GM21515 (cell line): ENCODE measurements around the gene AMY2B.
A peak's percentile ranks its signal among the peaks of the same experiment; 100 is the strongest.
"Not testable (repeated sequence)": the region's sequence is repeated elsewhere in the genome, so short reads cannot be mapped to it uniquely, and the experiment has no call there.

Experiments
- ATAC-seq: cut with Tn5 transposase; IDR thresholded peaks from one replicate; pipeline ENCODE4 v1.9.1; 2021; ENCODE audit not compliant: unreplicated experiment

AMY2B gene

GRCh38 chr1:103571289-103571688, at the start of gene AMY2B:
Gene AMY2B (plus strand): TSS chr1:103571589. CDS start chr1:103571603, 14 bp downstream.
- ATAC-seq: not testable (repeated sequence)

- ATAC-seq: no peak
Measured at GRCh38 chr1:103523346-103523745, 48.0 kb upstream of the AMY2B start.

- ATAC-seq: peak; percentile 47
Measured at GRCh38 chr1:103525114-103525606, 46.2 kb upstream of the AMY2B start.

DNA sequence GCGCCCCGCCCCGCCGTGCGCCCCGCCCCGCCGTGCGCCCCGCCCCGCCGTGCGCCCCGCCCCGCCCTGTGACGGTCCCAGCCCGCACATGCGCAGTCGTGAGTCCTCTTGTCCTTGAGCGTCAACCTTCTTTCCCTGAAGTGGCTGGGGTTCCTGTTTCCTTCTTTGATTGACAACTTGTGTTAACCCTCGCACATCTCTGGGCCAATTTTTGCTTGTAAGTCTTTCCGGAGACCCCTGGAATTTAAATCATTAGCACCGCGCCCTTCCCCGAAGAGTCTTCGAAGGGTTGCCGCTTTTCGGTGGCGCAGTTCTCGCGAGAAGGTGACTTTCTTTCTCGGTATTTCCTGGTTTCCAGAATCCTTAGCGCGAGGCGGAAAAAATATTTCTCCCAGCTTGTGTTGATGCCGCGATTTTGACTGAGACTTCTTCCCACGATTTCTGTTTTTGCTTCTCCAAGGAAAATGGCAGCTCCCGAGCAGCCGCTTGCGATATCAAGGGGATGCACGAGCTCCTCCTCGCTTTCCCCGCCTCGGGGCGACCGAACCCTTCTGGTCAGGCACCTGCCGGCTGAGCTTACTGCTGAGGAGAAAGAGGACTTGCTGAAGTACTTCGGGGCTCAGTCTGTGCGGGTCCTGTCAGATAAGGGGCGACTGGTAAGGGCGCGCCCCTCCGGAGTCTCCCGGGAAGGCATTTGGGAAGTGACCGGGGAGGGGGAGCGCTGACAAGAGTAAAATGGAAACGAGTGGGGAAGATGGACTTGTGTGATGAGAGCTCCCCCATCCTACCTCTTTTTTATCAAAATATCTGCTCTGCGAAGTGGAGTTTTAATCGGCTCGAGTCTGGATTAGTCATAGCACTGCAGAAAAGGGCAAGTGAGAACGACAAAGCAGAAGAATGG, 45.5 kb upstream of the AMY2B start, which contains the start of gene RNPC3:
Gene RNPC3 (plus strand): TSS at position 93 of the 901 bp plus-strand sequence. CDS start 372 bp downstream, at position 465.
- peak; percentile 80 for ATAC-seq

- ATAC-seq: no peak
Measured at GRCh38 chr1:103527331-103527730, 44.1 kb upstream of the AMY2B start.

GRCh38 chr1:103529746-103530145, 41.6 kb upstream of the AMY2B start:
- no peak for ATAC-seq

DNA sequence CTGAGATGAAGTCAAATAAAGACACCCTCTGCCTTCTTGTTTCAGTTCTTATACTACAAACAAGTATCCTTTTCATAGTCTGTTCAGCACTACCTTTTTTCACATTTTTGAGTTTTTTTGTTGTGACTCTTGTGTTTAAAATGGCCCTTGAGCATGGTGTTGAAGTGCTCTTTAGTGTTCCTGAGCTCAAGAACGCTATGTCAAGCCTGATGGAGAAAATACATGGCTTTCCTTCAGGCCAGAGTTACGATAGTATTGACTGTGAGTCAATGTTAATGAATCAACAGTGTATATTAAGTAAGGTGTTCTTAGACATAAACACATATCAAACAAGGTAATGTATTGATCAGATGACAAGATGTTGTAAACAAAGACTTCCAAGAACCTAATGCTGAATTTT, 33.2 kb upstream of the AMY2B start:
- no peak for ATAC-seq

- ATAC-seq: no peak
Measured at GRCh38 chr1:103541431-103541830, 30.0 kb upstream of the AMY2B start.

DNA sequence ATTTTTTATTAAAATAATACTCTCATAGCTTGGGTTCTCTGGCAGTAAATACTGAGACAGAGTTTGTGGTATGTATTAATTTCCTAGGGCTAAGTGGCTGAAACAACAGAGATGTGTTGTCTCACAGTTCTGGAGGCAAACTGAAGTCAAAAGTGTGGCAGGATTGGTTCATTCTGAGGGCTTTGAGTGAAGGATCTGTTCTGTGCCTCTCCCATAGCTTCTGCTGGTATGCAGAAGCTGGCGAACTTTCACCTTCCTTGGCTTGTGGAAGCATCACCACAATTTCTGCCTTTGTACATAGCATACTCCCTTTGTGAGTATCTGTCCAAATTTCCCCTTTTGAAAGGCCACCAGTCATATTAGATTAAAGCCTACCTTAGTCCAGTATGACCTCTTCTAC, 24.9 kb upstream of the AMY2B start:
- ATAC-seq: no peak

GRCh38 chr1:103547840-103548239, 23.5 kb upstream of the AMY2B start:
- no peak for ATAC-seq

DNA sequence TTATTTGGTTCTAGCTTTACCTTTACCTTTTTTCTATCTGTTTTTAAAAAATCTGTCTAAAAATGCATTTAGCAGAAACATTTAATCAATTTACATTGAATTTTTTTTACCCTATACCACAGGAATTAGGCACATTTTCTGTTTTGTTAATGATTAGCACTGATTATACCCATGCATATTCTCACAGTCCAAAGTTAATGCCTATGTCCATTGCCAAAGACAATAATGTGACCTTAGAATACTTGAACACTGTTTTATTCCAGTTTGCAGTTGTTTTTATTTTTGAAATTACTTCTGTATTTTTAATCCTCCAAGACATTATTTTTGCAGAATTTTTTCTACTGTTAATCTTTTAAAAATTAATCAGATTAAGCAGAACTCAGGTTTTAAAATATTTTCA, 11.0 kb upstream of the AMY2B start:
- no peak for ATAC-seq

- ATAC-seq: not testable (repeated sequence)
Measured at GRCh38 chr1:103561124-103561523, 10.3 kb upstream of the AMY2B start.

DNA sequence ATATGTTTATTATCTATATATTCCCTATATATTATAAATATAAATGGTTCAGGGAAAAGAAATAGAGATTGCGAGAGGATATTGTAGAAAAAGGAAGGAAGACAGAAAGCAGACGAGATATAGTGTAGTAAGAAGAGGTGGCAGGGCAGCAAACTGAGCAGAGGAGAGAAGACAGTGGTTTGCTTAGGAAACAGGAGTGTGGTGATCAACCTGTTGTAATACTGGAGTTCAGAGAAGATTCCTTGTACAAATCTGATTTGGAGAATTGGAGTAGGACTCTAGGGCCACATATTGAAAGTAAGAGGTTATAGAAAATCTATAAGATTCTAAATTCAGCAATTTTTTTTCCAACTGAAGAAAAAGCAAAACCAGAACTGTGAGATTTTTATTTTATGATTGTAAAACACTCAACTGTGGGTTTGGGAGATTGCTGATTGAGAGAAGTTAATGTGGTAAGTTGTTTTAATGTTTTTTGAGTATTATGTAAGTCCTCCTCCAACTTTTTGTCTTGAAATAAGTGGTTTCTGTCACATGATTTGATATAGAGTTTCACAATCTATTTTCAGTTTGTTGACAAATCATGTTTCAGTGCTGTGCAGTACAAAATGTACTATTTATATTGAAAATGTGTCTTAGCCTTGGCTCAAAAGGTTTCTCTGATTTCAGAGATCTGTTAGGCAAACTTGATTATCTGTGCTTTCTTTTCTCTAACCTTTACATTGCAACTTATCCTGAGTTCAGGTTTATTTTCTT, 9.6 kb upstream of the AMY2B start:
- peak; percentile 88 for ATAC-seq

GRCh38 chr1:103563056-103563455, 8.3 kb upstream of the AMY2B start:
- ATAC-seq: no peak

DNA sequence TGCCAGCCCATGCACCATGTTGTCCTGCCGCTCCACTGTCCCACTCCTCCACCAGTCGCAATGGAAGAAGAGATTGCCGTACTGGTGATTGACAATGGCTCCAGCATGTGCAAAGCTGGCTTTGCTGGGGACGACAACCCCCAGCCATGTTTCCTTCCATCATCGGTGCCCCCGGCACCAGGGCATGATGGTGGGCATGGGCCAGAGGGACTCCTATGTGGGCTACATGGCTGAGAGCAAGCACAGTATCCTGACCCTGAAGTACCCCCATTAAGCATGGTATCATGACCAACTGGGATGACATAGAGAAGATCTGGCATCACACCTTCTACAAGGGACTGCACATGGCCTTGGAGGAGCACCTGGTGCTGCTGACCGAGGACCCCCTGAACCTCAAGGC, 1.9 kb upstream of the AMY2B start:
- ATAC-seq: no peak

GRCh38 chr1:103576065-103576464, 4.7 kb downstream of the AMY2B start:
- no peak for ATAC-seq

GRCh38 chr1:103576784-103577183, 5.4 kb downstream of the AMY2B start:
- not testable (repeated sequence) for ATAC-seq

- ATAC-seq: no peak
Measured at GRCh38 chr1:103582464-103582863, 11.1 kb downstream of the AMY2B start.

DNA sequence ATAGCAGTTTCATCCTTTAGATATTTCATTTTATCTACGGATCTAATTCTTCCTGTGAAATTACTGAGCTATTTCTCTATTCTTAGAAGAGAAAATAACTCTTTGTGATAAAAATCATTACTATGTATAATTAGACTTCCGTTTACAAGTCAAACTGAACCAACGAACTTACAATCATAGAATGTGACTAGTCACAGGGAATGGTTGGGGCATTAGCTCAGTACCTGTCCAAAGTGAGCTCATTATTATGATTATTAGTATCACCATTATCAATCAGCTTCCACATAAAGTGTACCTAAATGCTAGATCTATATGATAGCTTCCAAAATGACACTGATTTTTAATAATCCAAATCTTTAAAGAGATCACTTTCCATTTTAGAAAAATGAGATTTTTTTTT, 12.5 kb downstream of the AMY2B start:
- ATAC-seq: no peak

- no peak for ATAC-seq
Measured at GRCh38 chr1:103584537-103584936, 13.1 kb downstream of the AMY2B start.

- ATAC-seq: not testable (repeated sequence)
Measured at GRCh38 chr1:103602740-103603139, 31.4 kb downstream of the AMY2B start.

DNA sequence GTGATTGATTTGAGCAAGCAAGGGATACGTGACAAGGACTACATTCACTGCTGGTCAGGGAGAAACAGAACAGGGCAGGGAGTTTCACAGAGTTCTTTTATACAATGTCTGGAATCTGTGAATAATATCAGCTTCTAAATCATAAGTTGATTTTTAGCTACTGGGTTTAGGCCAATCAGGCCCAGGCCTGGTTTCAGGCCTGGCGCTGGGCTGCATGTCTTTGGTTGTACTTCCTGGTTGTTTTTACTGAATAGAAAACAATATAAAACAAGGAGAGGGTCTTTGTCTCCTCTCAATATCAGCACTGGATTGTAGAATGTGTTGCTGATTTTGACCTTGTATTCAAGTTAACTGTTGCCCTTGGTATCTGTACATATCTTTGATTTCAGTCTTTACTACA, 45.0 kb downstream of the AMY2B start:
- no peak for ATAC-seq
